Chondrocyte (in vitro differentiated cells): ENCODE data around the gene DCAF12L1. TPM values are rescaled to one million over a fixed set of nuclear protein-coding genes. Genes with fewer than 3 reads are reported as not detected.

Experiments used
- DNase-seq: peaks from one replicate; pipeline ENCODE4 v3.0.0; 2021; ENCODE audit warnings: mixed read lengths, low spot score
- H3K27ac Mint-ChIP-seq: one replicate; pipeline ENCODE4 v1.8.0; 2021; ENCODE audit warnings: mild to moderate bottlenecking, moderate library complexity, mixed read lengths; ENCODE audit not compliant: unreplicated experiment
- H3K27me3 Mint-ChIP-seq: 2 replicates; pipeline ENCODE4 v1.8.0; 2021; ENCODE audit warnings: low read depth, mixed read lengths
- H3K36me3 Mint-ChIP-seq: 2 replicates; pipeline ENCODE4 v1.8.0; 2021; ENCODE audit warnings: low read depth, mixed read lengths
- H3K4me1 Mint-ChIP-seq: 2 replicates; pipeline ENCODE4 v1.8.0; 2021; ENCODE audit warnings: low read depth, mild to moderate bottlenecking, mixed read lengths
- H3K4me3 Mint-ChIP-seq: one replicate; pipeline ENCODE4 v1.8.0; 2021; ENCODE audit warnings: mild to moderate bottlenecking, moderate library complexity, mixed read lengths; ENCODE audit not compliant: unreplicated experiment
- H3K9me3 Mint-ChIP-seq: 2 replicates; pipeline ENCODE4 v1.8.0; 2021; ENCODE audit warnings: low read depth, mixed read lengths
- long read RNA-seq: library from polyadenylated mRNA; stranded (forward); transcript quantifications from one replicate; pipeline ENCODE4 v2.0.0, GENCODE V29; 2021
- total RNA-seq: library from RNA; stranded (reverse); gene quantifications from 3 replicates; pipeline ENCODE4 v1.2.1, GENCODE V29; 2021
- TF ChIP-seq, protein P1 (sequence below): fragments of 200-600 bp; sonication (generic); IDR thresholded peaks from 2 replicates; pipeline ENCODE4 v1.5.0; 2021; ENCODE audit warnings: antibody characterized with exemption, mild to moderate bottlenecking, moderate library complexity

Gene DCAF12L1
- not detected in 3 replicates for total RNA-seq
- long read RNA-seq = 0 reads

DNA sequence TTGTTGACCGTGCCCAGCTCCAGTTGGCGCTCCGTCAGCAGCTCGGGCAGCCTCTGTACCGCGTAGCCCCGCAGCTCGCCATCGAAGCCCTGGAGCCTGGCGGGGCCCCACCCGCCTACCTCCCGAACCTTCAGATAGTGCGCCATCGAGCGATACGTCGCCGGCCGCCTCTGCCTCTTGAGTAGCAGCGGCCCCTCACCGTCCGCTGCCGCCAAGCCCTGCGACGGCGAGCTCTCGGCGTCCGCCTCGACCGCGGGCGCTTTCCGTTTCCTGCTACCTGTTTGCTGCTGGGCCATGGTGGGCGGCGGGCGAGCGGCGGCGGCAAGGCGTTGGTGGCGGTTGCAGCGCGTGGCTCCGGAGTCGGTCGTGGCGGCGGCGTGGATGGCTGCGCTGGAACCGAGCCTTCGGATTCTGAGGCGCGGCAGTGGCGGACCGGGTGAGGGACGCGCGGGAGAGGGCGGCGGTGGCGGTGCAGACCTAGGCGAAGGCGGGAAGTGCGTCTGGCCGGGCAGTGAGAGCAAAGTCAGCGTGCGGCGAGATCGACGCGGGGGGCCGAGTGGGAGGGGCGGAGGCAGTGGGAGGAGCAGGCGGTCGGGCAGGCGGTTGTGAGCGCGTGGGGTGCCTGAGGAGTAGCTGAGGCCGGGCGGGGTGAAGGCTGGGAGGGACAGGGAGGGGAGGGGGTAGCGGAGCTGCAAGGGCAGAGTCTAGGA is at the start of gene DCAF12L1:
DCAF12L1 (minus strand) TSS at position 502 of the 710 bp plus-strand sequence; CDS start at position 296, 206 bp downstream.
- DNase-seq = peak; percentile 86
- no peak within 1 kb of the TSS for H3K4me3 Mint-ChIP-seq

DNA sequence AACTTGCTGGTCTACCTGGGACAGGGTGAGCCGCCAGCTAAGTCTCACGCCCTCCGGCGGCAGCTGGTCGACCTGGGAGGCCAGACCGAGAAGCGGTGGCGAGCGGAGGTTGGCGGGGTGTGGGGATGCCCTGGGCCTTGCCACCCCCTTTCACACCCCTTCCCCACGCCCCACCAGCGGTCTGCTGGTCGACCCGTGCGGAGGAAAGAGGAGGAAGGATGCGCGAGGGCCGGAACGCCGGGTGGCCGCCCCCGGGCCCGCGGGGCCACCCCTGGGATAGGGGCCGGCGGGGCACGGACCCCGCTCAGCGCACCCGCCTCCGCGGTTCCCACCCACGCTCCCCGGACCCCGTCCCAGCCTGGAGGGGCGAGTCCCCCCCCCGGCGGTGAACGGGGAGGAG is 28.3 kb upstream of the DCAF12L1 start:
- TF ChIP-seq, protein P1, sequence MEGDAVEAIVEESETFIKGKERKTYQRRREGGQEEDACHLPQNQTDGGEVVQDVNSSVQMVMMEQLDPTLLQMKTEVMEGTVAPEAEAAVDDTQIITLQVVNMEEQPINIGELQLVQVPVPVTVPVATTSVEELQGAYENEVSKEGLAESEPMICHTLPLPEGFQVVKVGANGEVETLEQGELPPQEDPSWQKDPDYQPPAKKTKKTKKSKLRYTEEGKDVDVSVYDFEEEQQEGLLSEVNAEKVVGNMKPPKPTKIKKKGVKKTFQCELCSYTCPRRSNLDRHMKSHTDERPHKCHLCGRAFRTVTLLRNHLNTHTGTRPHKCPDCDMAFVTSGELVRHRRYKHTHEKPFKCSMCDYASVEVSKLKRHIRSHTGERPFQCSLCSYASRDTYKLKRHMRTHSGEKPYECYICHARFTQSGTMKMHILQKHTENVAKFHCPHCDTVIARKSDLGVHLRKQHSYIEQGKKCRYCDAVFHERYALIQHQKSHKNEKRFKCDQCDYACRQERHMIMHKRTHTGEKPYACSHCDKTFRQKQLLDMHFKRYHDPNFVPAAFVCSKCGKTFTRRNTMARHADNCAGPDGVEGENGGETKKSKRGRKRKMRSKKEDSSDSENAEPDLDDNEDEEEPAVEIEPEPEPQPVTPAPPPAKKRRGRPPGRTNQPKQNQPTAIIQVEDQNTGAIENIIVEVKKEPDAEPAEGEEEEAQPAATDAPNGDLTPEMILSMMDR = no peak
- Mint-ChIP-seq H3K27me3 (no peaks in the 10 kb centered on the region), H3K4me1 (no peaks in the 10 kb centered on the region), H3K27ac (no peak overlapping the region), H3K4me3 (no peak overlapping the region), H3K36me3 (no peaks in the 10 kb centered on the region), H3K9me3 (peaks cover 16% of the 10 kb centered on the region)
- peak; percentile 86 for DNase-seq

More for the DNA sequence above, at the start of gene DCAF12L1:
- peaks cover 26% of the 10 kb centered on the region for H3K9me3 Mint-ChIP-seq
- no peaks in the 10 kb centered on the region for H3K36me3 Mint-ChIP-seq
- H3K27ac Mint-ChIP-seq = no peak within 1 kb of the TSS
- TF ChIP-seq, protein P1 = no peak
- H3K27me3 Mint-ChIP-seq = peaks cover 8% of the 10 kb centered on the region
- H3K4me1 Mint-ChIP-seq = no peaks in the 10 kb centered on the region

DNA sequence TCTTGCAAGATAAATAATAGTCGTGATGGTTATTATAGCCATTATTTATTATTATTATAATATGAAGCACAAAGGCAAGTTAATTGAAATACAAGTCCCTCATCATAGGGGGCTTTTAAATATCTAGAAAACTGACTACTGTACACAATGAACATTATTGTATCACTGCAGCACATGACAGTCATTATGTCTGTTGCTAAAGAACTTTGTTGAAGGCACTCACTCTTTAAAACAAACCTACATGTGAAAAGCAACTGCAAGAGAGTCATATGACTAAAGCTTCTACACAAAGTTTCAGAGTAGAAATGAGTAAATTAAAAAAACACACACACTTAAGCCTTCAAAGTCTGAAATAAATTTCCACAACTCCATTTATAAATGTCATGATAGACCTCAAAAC is 23.3 kb upstream of the DCAF12L1 start:
- no peak overlapping the region for H3K27ac Mint-ChIP-seq
- TF ChIP-seq, protein P1 = no peak
- peaks cover 2% of the 10 kb centered on the region for H3K9me3 Mint-ChIP-seq
- DNase-seq = no peak
- no peaks in the 10 kb centered on the region for H3K4me1 Mint-ChIP-seq
- no peaks in the 10 kb centered on the region for H3K36me3 Mint-ChIP-seq
- no peaks in the 10 kb centered on the region for H3K27me3 Mint-ChIP-seq
- H3K4me3 Mint-ChIP-seq = no peak overlapping the region

DNA sequence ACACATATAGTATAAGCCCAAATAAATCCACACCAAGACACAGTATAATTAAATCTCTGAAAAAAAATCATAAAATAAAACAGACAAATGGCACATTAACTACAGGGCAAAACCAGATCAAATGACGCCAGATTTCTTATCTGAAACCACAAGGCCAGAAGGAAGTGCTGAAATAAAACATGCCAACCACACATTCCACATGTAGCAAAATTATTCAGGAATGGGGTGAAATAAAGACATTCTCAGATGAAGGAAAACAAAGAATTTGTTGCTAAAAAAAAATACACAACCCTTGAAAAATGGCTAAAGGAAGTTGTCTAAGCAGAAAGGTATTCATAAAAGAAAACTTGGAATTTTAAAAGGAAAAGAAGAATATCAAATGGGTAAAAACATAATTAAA is 4.5 kb upstream of the DCAF12L1 start:
- peaks cover 8% of the 10 kb centered on the region for H3K27me3 Mint-ChIP-seq
- H3K4me3 Mint-ChIP-seq = no peak overlapping the region
- H3K36me3 Mint-ChIP-seq = no peaks in the 10 kb centered on the region
- no peaks in the 10 kb centered on the region for H3K4me1 Mint-ChIP-seq
- DNase-seq = no peak
- H3K27ac Mint-ChIP-seq = no peak overlapping the region
- H3K9me3 Mint-ChIP-seq = peaks cover 19% of the 10 kb centered on the region
- TF ChIP-seq, protein P1 = no peak

DNA sequence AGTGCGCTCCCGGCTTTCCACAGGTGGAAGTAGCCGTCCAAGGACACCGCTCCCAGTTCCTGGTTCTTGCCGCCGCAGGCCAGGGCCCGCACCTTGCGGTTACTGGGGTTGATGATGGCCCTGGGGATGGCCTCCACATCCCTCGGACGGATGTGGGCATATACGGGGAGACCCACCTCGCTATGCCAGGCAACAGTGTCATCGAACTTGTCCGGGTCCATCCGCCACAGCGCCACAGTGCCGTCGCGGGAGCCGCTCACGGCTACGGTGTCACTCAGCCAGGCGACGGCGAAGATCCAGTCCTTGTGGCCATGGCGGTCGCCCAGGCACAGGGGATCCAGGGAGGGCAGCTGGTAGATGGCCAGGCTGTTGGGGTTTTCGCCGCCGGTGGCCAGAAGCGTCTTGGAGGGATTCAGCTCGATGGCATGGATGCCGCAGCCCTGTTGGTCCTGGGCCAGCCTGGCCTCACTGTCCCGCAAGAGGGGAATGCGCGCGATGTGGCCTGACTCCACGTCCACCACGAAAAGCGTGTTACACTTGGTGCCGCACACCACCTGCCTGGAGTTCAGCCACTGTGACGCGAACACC is 795 bp downstream of the DCAF12L1 start:
- Mint-ChIP-seq H3K27ac (no peak overlapping the region), H3K4me1 (no peaks in the 10 kb centered on the region), H3K36me3 (no peaks in the 10 kb centered on the region), H3K9me3 (peaks cover 22% of the 10 kb centered on the region), H3K4me3 (no peak overlapping the region), H3K27me3 (peaks cover 8% of the 10 kb centered on the region)
- DNase-seq = peak; percentile 92
- TF ChIP-seq, protein P1 = no peak
